GM19099 (cell line): Measurements from ENCODE around the gene OR10A2.

ENCODE experiments used
- POLR2A ChIP-seq: IDR thresholded peaks from 3 replicates; pipeline ENCODE4 v1.6.1; 2011; ENCODE audit warnings: low read depth; ENCODE audit not compliant: insufficient read length; ENCODE audit errors: extremely low read depth

Gene OR10A2, protein sequence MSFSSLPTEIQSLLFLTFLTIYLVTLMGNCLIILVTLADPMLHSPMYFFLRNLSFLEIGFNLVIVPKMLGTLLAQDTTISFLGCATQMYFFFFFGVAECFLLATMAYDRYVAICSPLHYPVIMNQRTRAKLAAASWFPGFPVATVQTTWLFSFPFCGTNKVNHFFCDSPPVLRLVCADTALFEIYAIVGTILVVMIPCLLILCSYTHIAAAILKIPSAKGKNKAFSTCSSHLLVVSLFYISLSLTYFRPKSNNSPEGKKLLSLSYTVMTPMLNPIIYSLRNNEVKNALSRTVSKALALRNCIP

GRCh38 chr11:6862961-6863360 is at the start of gene OR10A2:
TSS of gene OR10A2 (plus strand) at chr11:6863057. CDS start at chr11:6869755, 6,698 bp downstream.
- no peak for TF ChIP-seq POLR2A

DNA sequence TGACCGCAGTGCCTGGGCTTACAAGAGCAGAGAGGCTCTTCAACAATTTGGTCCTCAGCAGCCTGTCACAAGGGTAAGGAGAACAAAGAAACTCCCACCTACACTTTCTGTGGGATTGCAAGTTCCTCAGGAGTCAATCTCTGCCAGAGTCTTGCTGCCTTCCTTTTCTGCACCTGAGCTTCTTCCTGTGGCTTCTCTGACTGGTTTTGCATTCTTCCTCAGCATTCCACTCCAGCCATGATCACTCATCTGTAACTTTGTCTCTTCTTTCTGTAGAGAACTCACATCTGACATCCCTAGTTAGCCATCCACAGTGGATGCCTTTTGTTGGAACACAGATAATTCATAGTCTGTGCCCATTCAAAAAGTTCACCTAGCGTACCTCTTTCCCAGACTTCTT is 49.2 kb upstream of the OR10A2 start:
- no peak for TF ChIP-seq POLR2A

DNA sequence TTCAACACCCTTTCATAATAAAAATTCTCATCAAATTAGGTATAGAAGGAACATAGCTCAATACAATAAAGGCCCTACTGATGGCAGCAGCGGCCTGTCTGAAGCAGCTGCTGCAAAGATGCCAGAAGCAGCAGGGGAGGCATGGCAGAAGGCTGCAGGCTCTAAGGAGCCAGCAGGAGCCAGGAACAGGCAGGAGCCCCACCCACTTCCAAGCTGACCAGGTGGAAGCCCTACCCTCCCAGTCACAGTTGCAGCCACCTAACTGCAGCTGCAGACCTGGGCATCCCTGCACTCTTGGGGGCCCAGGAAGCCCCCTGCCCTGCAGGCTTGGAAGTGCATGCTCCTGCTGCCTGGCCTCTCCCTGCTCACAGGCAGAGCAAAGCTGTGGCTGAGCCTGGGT is 45.2 kb upstream of the OR10A2 start:
- no peak for TF ChIP-seq POLR2A

DNA sequence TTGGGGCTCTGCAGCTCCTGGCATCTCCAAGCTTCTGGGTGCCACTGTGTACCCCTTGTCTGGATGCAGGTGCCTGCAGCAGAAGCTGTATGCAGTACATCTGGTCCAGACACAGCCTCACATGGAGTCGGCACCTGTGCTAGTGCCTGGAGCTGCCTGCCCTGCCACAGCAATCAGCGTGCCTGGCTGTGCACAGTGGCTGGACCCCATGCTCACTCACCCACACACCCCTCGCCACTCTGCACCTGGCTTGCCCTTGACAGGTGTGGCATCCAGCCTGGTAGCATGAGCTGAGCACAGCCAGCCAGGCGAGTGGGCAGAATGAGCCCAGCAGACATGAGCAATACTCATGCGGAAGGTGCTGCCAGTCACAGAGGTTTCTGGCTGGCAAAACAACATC is 43.9 kb upstream of the OR10A2 start:
- TF ChIP-seq POLR2A = no peak

DNA sequence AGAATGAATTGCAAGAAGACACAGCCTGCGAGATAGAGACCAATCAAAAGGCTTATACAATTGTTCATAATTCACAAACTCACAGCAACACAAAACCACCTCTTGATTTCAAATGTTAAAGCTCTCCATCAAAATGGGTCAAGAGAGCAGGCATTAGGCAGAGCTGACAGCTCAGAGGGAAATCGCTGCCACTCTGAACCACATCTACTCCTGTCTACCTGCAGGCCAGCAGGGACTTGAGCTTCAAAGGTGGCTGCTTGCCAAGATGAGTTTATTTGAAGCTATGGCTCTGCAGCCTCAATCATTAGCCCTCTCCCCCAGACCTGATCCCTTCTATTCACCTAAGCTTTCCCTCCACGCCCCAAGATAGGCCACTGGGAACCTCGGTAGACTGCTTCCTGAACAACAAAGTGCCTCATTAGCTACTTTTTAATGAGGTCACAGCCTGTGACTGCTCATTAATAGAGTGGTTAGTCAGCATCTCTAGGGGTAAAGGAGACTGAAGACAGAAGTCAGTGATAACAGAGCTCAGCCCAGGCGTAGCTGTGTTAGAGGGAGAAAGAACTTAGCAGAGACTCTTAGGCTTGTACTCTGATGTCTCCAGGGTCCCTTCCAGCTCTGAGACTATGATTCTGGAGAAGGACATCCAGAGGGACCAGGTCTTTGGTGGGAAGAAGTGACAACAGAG is 38.6 kb upstream of the OR10A2 start:
- TF ChIP-seq POLR2A = no peak

GRCh38 chr11:6825231-6825744 is 37.6 kb upstream of the OR10A2 start:
- no peak for TF ChIP-seq POLR2A

DNA sequence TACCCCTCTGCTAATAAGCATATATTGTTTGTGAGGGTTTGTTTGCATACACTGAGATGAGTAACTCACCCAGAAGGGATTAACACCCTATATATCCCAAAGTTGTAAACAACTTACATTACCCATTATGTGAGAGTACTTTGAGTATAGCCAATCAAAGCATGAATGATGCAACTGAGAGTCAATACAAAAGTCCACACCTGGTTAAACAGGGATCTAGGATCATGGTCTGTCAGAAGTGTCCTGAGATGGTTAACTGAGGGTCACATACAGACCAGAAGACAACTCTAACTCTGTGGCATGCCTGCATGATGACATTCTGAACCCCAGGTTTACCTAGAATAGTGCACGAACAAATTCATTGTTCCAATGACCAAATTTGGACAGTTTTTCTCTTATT is 34.8 kb upstream of the OR10A2 start:
- no peak for TF ChIP-seq POLR2A

DNA sequence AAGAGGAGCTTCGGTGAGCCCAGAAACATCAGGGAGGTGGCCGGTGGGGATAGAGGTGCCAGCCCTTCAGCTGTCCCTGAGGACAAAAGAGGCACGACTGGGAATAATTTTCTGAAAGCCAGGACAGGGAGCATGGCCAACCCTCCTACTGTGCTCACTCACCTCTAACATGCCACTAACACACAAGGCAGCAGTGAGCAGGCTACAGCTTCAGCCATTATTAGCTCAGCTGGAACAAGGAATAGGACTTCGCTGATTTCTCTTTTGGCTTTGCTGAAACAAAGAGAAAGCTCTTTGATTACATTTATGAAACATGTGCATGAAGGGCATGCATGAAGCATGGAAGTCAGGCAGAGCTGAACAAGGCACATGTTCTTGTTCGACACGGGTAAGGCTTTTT is 29.5 kb upstream of the OR10A2 start:
- TF ChIP-seq POLR2A = no peak

- TF ChIP-seq POLR2A = no peak
These were observed 28.8 kb upstream of the OR10A2 start for GRCh38 chr11:6834021-6834420.

- TF ChIP-seq POLR2A = no peak
These were observed 21.2 kb upstream of the OR10A2 start for GRCh38 chr11:6841694-6842093.

DNA sequence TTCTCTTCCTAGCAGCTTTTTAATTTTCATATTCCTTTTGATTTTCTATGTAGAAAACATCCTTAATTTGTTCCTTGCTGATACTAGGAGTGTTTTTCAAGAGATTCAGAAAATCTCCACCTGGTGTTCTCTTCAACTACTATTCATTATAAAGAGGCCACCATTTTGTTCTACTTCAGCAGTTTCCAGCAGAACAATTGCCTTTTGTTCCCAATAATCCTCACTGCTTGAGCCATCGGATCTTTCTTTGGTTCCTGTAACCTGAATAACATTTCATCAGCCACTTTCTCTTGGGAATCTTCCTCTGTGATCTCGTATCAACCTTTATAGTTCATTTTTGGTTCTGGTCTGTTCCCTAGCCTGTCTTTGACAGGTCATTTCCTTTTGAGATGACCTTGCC is 19.2 kb upstream of the OR10A2 start:
- no peak for TF ChIP-seq POLR2A

DNA sequence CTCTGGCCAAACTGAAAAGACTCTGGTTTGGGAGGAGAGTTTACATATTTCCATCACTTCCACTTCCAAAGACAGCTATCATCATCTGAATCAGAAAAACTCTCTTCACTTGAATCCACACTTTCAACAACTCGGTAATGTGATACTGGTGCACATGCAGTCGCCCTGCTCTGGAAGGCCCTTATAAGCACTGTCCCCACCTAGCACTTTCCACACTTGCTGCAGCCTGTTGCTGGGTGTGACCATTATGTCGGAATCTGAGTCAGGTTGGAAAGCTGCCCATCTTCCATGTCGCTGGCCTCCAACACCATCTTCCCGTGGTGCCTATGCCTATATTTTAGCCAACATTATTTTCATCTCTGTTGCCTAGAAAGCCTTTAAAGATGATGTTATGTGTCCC is 18.5 kb upstream of the OR10A2 start:
- no peak for TF ChIP-seq POLR2A

DNA sequence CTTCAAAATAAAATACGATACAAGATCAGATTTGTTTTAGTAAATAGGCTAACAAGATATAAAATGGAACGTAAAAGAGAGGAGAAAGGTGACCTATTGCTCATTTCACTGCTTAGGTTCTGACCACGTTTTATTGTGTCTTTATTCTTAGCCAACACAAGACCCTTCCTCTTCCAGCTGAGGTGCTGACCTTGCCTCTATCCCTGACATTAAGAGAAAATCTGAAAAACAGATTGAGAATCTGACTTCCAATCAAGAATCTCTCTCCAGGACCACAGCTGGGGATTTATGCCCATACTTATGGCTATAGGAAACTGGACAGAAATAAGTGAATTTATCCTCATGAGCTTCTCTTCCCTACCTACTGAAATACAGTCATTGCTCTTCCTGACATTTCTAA is 17.5 kb upstream of the OR10A2 start, which contains the start of gene OR10A5:
OR10A5 (plus strand) TSS at position 301 of the 400 bp plus-strand sequence; CDS start at position 301, 0 bp downstream.
- no peak for TF ChIP-seq POLR2A

GRCh38 chr11:6850526-6850925 is 12.3 kb upstream of the OR10A2 start:
- TF ChIP-seq POLR2A = no peak

- TF ChIP-seq POLR2A = no peak
These were observed 6.8 kb upstream of the OR10A2 start for GRCh38 chr11:6855971-6856541.

- no peak for TF ChIP-seq POLR2A
These were observed 6.0 kb upstream of the OR10A2 start for GRCh38 chr11:6856871-6857270.
